H9 (cell line): ENCODE data around the gene ZIC4. TPM values are rescaled to one million over a fixed set of nuclear protein-coding genes. Genes with fewer than 3 reads are reported as not detected.
A peak's percentile ranks its signal among the peaks of the same experiment; 100 is the strongest.

Experiments used
- DNase-seq: peaks from one replicate; pipeline ENCODE4 v3.0.0-alpha.2; 2017
- H2AFZ ChIP-seq: one replicate; pipeline ENCODE4 v1.6.1; 2013; ENCODE audit warnings: mild to moderate bottlenecking, low read length, control low read depth, moderate library complexity
- H2AK5ac ChIP-seq: 2 replicates; pipeline ENCODE4 v1.6.1; 2013; ENCODE audit warnings: low read length, control low read depth, mixed read lengths; ENCODE audit not compliant: insufficient read length
- H2BK120ac ChIP-seq: one replicate; pipeline ENCODE4 v1.6.1; 2013; ENCODE audit warnings: low read depth, mild to moderate bottlenecking, low read length, control low read depth, inconsistent platforms; ENCODE audit not compliant: poor library complexity, severe bottlenecking
- H2BK12ac ChIP-seq: 2 replicates; pipeline ENCODE4 v1.6.1; 2013; ENCODE audit warnings: low read length, control low read depth, mixed read lengths, low read depth; ENCODE audit not compliant: insufficient read length
- H2BK15ac ChIP-seq: 2 replicates; pipeline ENCODE4 v1.6.1; 2013; ENCODE audit warnings: low read depth, low read length, control low read depth
- H2BK20ac ChIP-seq: one replicate; pipeline ENCODE4 v1.6.1; 2013; ENCODE audit warnings: low read depth, mild to moderate bottlenecking, low read length, control low read depth, inconsistent platforms; ENCODE audit not compliant: poor library complexity, severe bottlenecking
- H2BK5ac ChIP-seq: 2 replicates; pipeline ENCODE4 v1.6.1; 2013; ENCODE audit warnings: low read length, control low read depth, mixed read lengths; ENCODE audit not compliant: insufficient read length
- H3K14ac ChIP-seq: 2 replicates; pipeline ENCODE4 v1.6.1; 2013; ENCODE audit warnings: low read length, control low read depth; ENCODE audit not compliant: insufficient read depth
- H3K18ac ChIP-seq: 2 replicates; pipeline ENCODE4 v1.6.1; 2013; ENCODE audit warnings: low read depth, mild to moderate bottlenecking, mixed read lengths, low read length, control low read depth; ENCODE audit not compliant: insufficient read length
- H3K23ac ChIP-seq: 2 replicates; pipeline ENCODE4 v1.6.1; 2013; ENCODE audit warnings: low read length, control low read depth, mixed read lengths, low read depth; ENCODE audit not compliant: insufficient read length
- H3K23me2 ChIP-seq: 2 replicates; pipeline ENCODE4 v1.6.1; 2013; ENCODE audit warnings: low read depth, mild to moderate bottlenecking, mixed read lengths, low read length, control low read depth; ENCODE audit not compliant: insufficient read length, poor library complexity, severe bottlenecking
- H3K27ac ChIP-seq: 2 replicates; pipeline ENCODE4 v1.5.1; 2013; ENCODE audit warnings: low read length, control low read depth, mixed read lengths, low read depth; ENCODE audit not compliant: insufficient read length
- H3K27me3 ChIP-seq: 2 replicates; pipeline ENCODE4 v1.6.1; 2013; ENCODE audit warnings: low read length, control low read depth, inconsistent platforms; ENCODE audit not compliant: insufficient read depth
- H3K4ac ChIP-seq: 2 replicates; pipeline ENCODE4 v1.6.1; 2013; ENCODE audit warnings: low read depth, mild to moderate bottlenecking, control low read depth, inconsistent platforms, low read length, moderate library complexity
- H3K4me1 ChIP-seq: 2 replicates; pipeline ENCODE4 v1.6.1; 2013; ENCODE audit warnings: low read length, control low read depth, inconsistent platforms; ENCODE audit not compliant: insufficient read depth
- H3K4me2 ChIP-seq: 2 replicates; pipeline ENCODE4 v1.6.1; 2013; ENCODE audit warnings: low read length, control low read depth, mixed read lengths; ENCODE audit not compliant: insufficient read length, insufficient read depth
- H3K56ac ChIP-seq: 2 replicates; pipeline ENCODE4 v1.6.1; 2013; ENCODE audit warnings: low read depth, mild to moderate bottlenecking, mixed read lengths, low read length, control low read depth; ENCODE audit not compliant: insufficient read length
- H3K79me1 ChIP-seq: 2 replicates; pipeline ENCODE4 v1.6.1; 2013; ENCODE audit warnings: low read depth, mild to moderate bottlenecking, moderate library complexity, low read length, control low read depth, inconsistent platforms; ENCODE audit not compliant: insufficient read depth, poor library complexity, severe bottlenecking
- H3K79me2 ChIP-seq: 2 replicates; pipeline ENCODE4 v1.6.1; 2013; ENCODE audit warnings: low read length, control low read depth, inconsistent platforms; ENCODE audit not compliant: insufficient read depth
- H3K9ac ChIP-seq: 2 replicates; pipeline ENCODE4 v1.6.1; 2013; ENCODE audit warnings: low read length, control low read depth, mixed read lengths; ENCODE audit not compliant: insufficient read length; ENCODE audit errors: extremely low read depth
- H3K9me3 ChIP-seq: one replicate; pipeline ENCODE4 v1.6.1; 2013; ENCODE audit warnings: low read depth, low read length, inconsistent platforms; ENCODE audit not compliant: control insufficient read depth
- H3T11ph ChIP-seq: one replicate; pipeline ENCODE4 v1.6.1; 2013; ENCODE audit warnings: mild to moderate bottlenecking, low read length, control low read depth, inconsistent platforms
- H4K20me1 ChIP-seq: one replicate; pipeline ENCODE4 v1.6.1; 2013; ENCODE audit not compliant: control insufficient read depth, insufficient read length, insufficient read depth
- H4K5ac ChIP-seq: 2 replicates; pipeline ENCODE4 v1.6.1; 2013; ENCODE audit warnings: low read depth, mild to moderate bottlenecking, mixed read lengths, low read length, control low read depth; ENCODE audit not compliant: insufficient read length
- H4K8ac ChIP-seq: replicated peaks from 2 replicates; pipeline ENCODE4 v1.6.1; 2013; ENCODE audit warnings: low read length, control low read depth, mixed read lengths, low read depth; ENCODE audit not compliant: insufficient read length
- H4K91ac ChIP-seq: 2 replicates; pipeline ENCODE4 v1.6.1; 2013; ENCODE audit warnings: low read depth, mild to moderate bottlenecking, moderate library complexity, mixed read lengths, low read length, control low read depth; ENCODE audit not compliant: insufficient read length
- H3K27ac Mint-ChIP-seq, 3 experiments: 2 replicates in 2 of 3; 3 replicates in 1 of 3; pipeline ENCODE4 v1.8.0; 2020 to 2021; ENCODE audit warnings: mixed read lengths in 3 of 3, mild to moderate bottlenecking in 1 of 3, moderate library complexity in 1 of 3
- H3K27me3 Mint-ChIP-seq: 2 replicates; pipeline ENCODE4 v1.8.0; 2021; ENCODE audit warnings: low read depth, mild to moderate bottlenecking, moderate library complexity, mixed read lengths
- H3K36me3 Mint-ChIP-seq, 3 experiments: 2 replicates in 2 of 3; 3 replicates in 1 of 3; pipeline ENCODE4 v1.8.0; 2020 to 2021; ENCODE audit warnings: low read depth in 3 of 3, mixed read lengths in 3 of 3; ENCODE audit not compliant: insufficient read depth in 1 of 3
- H3K4me1 Mint-ChIP-seq, 2 experiments: 2 replicates each; pipeline ENCODE4 v1.8.0; 2020; ENCODE audit warnings: mixed read lengths in 2 of 2
- H3K4me3 Mint-ChIP-seq, 2 experiments: 2 replicates in 1 of 2; 3 replicates in 1 of 2; pipeline ENCODE4 v1.8.0; 2020 to 2021; ENCODE audit warnings: mild to moderate bottlenecking in 2 of 2, mixed read lengths in 2 of 2, moderate library complexity in 1 of 2
- H3K9me3 Mint-ChIP-seq, 2 experiments: 2 replicates in 1 of 2; 3 replicates in 1 of 2; pipeline ENCODE4 v1.8.0; 2020; ENCODE audit warnings: mild to moderate bottlenecking in 2 of 2, mixed read lengths in 2 of 2, moderate library complexity in 1 of 2
- WGBS: extraction: QIAGEN DNeasy Blood & Tissue Kit; methylation state at CpG from one replicate; pipeline ENCODE4 v1.1.7; 2013; ENCODE audit warnings: missing lambda C conversion rate, low lambda C conversion rate, mixed read lengths; ENCODE audit not compliant: insufficient read length; ENCODE audit errors: extremely low coverage; 5-methylcytosine and 5-hydroxymethylcytosine counted together
- total RNA-seq: library from RNA; stranded (reverse); gene quantifications from 2 replicates; pipeline ENCODE4 v1.2.1, GENCODE V29; 2021
- TF ChIP-seq, protein P1 (sequence below): fragments of 200-600 bp; sonication (generic); conservative IDR thresholded peaks from 3 replicates; pipeline ENCODE4 v1.8.0; 2021; ENCODE audit warnings: antibody characterized with exemption, mild to moderate bottlenecking

ZIC4 gene
- total RNA-seq, 1 experiment from 2014 or later = not detected

DNA sequence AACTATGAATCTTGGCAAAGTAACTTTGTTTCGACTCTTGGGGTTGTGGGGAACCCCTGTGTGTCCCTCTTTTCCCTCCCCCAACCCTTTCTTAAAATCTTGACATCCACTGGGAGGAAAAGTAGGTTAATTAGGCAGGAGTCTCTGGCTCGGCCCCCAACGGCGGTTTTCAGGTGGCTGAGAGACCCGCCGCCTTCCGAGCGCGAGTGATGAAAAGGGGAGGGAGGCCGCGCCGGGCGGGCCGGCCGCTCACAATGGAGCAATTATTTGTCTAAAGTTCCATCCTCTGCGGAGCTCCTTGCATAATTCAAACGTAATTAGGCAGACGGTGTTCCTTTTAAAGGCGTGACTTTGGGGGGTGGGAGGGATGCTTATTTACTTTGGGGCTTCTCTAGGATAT lies 51.7 kb downstream of the ZIC4 start:
- H3K18ac ChIP-seq = no peak overlapping the region
- TF ChIP-seq, protein P1, sequence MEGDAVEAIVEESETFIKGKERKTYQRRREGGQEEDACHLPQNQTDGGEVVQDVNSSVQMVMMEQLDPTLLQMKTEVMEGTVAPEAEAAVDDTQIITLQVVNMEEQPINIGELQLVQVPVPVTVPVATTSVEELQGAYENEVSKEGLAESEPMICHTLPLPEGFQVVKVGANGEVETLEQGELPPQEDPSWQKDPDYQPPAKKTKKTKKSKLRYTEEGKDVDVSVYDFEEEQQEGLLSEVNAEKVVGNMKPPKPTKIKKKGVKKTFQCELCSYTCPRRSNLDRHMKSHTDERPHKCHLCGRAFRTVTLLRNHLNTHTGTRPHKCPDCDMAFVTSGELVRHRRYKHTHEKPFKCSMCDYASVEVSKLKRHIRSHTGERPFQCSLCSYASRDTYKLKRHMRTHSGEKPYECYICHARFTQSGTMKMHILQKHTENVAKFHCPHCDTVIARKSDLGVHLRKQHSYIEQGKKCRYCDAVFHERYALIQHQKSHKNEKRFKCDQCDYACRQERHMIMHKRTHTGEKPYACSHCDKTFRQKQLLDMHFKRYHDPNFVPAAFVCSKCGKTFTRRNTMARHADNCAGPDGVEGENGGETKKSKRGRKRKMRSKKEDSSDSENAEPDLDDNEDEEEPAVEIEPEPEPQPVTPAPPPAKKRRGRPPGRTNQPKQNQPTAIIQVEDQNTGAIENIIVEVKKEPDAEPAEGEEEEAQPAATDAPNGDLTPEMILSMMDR = no peak
- no peaks in the 10 kb centered on the region for H3K4me1 ChIP-seq
- DNase-seq = peak; percentile 53
- no peak overlapping the region for H2BK120ac ChIP-seq
- H4K91ac ChIP-seq = no peak overlapping the region
- H3K36me3 Mint-ChIP-seq = no peaks in the 10 kb centered on the region
- no peak overlapping the region for H3K14ac ChIP-seq
- no peaks in the 10 kb centered on the region for H4K20me1 ChIP-seq
- H3K79me1 ChIP-seq = no peaks in the 10 kb centered on the region
- no peak overlapping the region for H3K23ac ChIP-seq
- no peak overlapping the region for H2BK15ac ChIP-seq
- H3K23me2 ChIP-seq = peaks cover 4% of the 10 kb centered on the region
- no peak overlapping the region for H2BK12ac ChIP-seq
- no peak overlapping the region for H2AK5ac ChIP-seq
- H3K27me3 ChIP-seq = peaks cover 48% of the 10 kb centered on the region
- no peaks in the 10 kb centered on the region; a peak in 1 of 5 replicates for H3K9me3 Mint-ChIP-seq
- H2BK20ac ChIP-seq = no peak overlapping the region
- WGBS = no CpG with 5 or more reads among the region's 19 CpGs
- peaks cover 80% of the 10 kb centered on the region for H3K27me3 Mint-ChIP-seq
- H3K4me1 Mint-ChIP-seq = peaks cover 42 to 55% of the 10 kb centered on the region in 2 experiments
- no peak overlapping the region for H4K5ac ChIP-seq
- H3K4ac ChIP-seq = no peak overlapping the region
- H3K9me3 ChIP-seq = no peaks in the 10 kb centered on the region
- H3T11ph ChIP-seq = no peak overlapping the region
- no peak overlapping the region for H3K27ac Mint-ChIP-seq
- H4K8ac ChIP-seq = no peak overlapping the region
- H3K4me3 Mint-ChIP-seq = peak overlapping the region; percentile 25 to 78; a peak in 4 of 5 replicates
- H3K79me2 ChIP-seq = no peaks in the 10 kb centered on the region
- H3K27ac ChIP-seq = no peak overlapping the region
- H2AFZ ChIP-seq = no peak overlapping the region
- no peak overlapping the region for H3K56ac ChIP-seq
- H3K9ac ChIP-seq = no peak overlapping the region
- peak overlapping the region; percentile 52 for H3K4me2 ChIP-seq
- no peak overlapping the region for H2BK5ac ChIP-seq
